ENCODE results near the gene FHIT.
A peak's percentile ranks its signal among the peaks of the same experiment; 100 is the strongest.

FHIT gene

DNA sequence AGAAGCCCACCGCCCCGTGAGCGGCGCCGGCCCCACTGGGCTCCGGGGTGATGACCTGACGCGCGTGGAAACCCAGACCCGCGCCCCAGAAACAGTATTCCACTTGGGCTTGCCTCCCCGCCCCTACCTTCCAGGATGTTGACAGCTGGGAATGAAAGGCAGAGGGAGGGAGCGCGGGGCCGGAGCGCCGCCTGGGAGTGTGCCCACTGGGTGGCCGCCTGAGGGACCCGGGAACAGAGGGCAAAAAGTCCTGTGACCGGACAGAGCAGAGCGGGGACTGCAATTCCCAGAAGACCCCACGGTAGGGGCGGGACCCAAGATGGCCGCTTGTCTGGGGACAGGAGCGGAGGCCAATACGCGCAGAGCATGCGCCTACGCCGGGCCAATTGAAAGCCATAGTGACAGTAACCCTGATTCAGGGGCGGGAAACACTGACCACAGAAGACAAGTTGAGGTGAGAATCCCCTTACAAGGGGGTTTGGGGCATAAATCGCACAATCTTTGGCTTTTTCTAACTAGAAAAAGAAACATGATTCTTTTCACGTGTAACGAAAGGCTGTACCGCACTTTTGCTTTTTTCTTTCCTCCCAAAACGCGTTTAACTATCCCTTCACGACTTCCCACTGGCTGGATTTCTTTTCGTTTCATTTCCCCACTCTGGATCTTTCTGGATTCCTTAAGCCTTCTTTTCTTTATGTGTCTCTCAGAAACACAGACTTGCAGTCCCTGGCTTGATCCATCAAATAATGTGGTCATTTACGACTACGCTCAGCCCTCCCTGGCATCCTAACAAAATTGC lies at the start of gene FHIT:
FHIT (minus strand) TSS at position 279 of the 799 bp plus-strand sequence.
- peak; percentile 85 for DNase-seq

DNA sequence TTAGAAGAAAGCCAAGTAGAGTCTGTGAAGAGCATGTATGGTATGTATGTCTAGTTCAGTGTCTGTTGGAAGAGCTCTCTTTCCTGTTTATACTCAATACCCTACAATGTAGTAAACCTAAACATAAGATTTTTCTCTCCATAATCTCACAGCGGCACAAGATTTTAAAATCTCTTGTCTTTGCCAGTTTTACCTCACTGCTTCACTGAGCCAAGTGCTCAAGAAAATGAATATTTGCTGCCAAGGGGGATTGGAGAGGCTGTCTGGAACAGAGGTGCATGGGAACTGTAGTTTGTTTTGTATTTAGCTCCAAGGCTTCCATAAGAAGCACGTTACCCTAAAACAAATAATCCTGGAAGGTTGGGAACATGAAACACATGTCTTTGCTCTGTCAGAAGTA lies 49.5 kb upstream of the FHIT start:
- no peak for DNase-seq

DNA sequence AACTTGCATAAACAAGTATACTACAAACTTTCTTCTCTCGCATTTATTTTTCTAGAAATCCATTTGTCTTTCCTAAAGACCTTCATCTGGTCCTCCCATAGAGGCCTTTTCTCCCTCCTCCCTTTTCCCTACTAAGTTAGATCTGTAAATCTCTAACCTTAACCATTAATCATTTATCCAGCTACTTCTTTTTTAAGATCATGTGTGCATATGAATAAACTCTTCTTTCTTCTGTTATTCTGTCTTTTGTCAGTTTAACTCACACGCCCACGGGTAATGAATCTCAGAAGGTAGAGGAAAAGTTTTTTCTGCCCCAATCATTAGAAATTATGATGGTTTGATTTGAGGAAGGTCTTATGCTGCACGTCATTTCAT lies 48.7 kb upstream of the FHIT start:
- no peak for DNase-seq

DNA sequence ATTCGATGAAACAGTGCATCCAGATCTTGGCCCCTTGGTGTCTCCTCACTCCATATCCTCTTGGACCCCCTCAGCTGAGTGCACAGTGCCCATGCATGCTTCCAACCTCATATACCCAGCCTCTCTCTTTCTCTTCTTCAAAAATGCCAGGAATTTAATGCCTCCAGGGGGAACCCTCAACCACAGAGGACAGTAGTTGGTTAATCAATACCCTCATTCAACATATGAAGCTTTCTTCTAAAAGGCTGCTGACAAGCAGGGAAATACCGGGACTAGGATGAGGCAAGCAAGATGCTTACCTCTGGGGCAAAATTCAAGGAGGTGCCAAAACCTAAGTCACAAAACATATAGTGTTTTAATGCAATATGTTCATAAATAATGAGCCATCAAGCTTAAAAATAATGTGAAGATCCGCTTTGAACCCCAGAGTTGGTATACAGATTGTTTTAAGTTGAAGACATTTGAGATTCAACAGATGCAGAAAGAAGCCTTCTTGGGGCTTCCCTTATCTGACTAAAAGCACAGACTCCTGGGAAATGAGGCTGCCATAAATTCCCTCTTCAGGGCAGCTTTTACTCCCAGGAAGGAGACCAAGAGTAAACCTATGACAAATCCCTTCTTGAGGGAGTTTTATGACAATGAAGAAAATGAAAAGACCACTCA lies 48.2 kb upstream of the FHIT start:
- no peak for DNase-seq

DNA sequence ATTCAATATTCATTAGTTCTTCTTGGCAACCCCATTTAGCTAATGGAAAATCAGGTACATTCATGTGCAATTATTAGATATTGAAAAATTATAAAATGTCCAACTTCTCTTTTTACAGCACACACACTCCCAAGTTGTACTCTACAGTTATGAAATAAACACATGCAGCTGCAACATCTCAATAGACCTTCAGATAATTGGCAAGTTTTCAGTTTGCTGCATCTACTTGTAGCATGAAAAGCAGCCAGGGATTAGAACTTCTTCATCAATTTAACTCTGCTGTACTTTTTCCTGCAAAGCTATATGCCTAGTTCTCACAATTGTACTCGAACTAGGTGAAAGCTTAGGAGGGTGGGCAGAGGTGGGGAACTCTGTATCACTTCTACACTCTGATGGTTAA lies 46.6 kb upstream of the FHIT start:
- DNase-seq = no peak

DNA sequence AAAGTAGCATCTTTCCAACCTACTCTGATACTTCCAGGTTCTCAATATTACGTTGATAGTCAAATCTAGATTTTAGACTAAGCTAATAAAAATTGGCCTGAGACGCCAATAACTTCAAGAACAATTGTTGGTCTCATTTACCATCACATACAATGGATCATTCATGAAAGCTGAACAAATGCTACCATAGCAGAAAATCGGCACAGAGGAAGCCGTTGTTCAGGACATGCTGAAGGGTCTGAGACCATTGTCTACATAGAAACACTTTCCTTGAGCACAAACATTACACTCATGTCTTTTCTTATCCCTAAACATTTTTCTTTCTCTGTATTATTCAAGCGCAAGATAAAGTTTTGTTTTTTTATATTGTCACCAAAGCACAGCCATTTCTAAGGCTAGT lies 37.2 kb upstream of the FHIT start:
- DNase-seq = no peak

DNA sequence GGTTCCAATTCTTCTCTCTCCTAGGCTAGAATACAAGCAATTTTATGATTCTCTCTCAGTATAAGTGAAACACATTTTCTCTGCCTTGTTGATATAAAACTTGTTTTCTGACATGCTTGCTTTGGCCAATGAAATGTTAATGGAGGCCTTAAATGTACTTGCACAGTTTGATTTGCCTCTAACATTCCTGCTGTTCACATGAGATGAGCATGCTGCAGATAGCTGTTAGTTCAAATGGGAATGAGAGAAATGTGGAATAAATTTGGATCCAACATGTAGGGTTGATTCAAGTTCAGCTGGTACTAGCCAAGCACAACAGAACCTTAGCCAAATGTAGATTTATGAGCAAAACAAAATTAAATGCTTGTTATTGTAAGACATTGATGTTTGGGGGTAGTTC lies 32.6 kb upstream of the FHIT start:
- DNase-seq = no peak

DNA sequence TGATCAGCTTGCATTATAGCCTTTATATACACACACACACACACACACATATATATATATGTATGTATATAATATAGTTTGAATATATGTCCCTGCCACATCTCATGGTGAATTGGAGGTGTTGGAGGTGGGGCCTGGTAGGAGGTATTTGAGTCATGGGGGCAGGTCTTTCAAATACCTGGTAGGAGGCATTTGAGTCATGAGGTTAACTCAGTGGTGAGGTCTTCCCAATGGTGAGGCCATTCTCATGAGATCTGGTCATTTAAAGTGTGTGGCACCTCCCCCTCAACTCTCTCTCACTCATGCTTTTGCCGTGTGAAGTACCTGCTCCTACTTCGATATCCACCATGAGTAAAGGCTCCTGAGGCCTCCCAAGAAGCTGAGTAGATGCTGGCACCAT lies 27.5 kb upstream of the FHIT start:
- DNase-seq = no peak

DNA sequence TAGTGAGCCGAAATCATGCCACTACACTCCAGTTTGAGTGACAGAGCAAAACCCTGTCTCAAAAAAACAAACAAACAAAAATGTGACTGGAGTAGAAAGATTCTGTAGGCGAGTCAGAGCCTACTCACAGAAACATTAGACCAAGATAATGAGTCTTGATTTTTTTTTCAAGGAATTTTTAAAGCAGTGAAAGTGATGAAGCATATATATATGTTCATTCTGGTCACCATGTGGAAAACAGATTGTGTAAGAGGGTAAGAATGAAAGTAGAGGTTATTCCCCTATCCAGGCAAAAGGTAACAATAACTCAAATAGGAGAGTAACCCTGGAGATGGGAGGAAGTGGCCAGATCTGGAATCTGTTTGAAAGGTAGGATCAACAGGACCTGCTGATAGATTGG lies 26.2 kb upstream of the FHIT start:
- DNase-seq = no peak

DNA sequence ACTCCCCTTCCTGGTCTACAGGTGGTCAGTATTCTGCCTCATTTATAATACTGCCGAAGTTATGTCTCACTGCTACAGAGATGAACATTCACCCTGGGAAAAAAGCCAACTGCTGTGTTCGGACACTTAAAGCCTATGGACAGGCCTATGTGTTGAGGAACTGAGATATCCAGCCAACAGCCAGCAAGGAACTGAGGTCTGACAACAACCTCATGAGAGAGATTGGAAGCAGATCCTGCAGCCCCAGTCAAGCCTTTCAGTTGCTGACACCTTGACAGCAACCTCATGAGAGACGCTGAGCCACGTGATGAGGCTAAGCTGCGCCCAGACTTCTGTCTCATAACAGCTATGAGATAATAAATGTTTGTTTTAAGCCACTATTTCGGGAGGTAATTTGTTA lies 18.2 kb upstream of the FHIT start:
- no peak for DNase-seq

DNA sequence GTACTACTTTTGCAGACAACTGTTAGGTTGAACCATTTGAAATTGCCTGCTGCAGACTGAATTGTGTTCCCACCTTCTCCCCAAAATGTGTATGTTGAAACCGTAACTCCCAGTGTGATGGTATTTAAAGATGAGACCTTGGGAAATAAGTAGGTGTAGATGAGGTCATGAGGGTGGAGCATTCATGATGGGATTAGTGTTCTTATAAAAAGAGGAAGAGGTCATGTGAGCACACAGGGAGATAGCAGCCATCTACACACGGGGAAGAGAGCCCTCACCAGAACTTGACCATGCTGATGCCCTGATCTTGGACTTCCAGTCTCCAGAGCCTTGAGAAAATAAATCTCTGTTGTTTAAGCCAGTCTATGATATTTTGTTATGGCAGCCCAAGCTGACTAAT lies 17.4 kb upstream of the FHIT start:
- DNase-seq = no peak

DNA sequence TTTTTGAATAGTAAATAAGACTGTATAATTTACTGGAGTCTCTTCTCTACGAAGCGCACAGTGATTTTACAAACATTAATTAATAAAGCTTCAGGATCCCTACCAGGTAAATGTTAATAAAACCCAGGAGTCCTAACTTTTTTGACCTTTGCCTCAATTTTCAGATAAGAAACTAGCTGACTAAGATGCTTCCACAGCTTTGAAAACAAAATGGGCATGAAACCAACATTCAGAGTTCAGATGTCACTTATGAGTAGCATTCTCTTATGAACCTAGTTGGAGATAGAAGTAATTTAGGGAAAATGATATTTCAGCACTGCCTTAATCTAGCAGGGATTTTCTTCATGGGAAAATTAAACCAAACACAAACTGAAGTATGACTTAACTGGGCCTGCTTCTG lies 13.0 kb upstream of the FHIT start:
- DNase-seq = no peak

DNA sequence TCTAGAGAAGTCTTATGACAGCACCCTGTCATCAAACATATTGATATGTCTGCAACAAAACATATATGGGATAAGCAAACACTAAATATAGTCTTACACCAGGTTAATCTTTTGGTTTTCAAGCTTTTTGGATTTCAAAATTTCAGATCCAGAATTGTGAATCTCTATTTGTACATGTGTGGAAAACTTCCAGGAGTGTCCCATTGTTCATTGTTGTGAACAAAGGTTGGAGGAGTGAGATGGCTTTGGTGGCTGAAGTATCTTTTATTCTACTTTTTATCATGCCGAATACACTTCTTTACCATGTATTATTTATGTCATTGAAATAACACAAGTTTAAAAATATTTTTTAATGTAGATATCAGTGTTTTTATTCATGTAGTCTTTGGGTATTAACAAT lies 5.9 kb upstream of the FHIT start:
- no peak for DNase-seq

DNA sequence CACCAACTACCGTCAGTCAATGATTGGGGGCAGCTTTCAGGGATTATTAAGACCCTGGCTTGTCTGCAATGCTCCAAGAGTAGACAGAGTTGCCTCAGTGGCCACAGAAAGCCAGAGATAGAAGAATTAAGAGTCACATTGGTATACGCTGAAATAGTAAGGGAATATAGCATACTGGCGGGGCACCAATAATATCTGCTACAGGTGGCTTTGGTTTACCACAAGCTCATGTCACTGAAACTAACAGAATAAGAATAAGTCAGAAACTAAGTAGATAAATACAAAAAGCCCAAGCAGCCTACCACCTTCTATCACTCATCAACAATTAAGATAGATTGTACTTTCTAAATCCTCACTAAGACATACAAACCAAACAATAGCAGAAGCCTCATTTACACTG lies 2.5 kb upstream of the FHIT start:
- no peak for DNase-seq

DNA sequence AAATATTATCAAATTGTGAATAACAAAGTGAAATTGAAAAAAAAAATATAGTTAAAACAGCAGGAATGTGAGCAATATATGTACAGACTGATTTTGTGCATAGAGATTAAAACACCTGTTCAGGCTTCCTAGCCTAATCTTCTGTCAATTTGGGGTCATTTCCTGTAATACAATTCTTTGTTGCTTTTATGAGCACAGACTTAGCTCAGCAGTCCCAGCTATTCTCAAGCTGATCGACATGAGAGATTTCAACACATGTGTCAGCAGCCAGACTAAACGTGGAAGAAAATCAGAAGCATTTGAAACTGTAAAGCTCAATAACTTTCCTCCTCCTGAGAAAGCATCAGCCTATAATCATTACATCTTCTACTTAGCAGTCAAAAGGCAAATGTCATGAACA lies 1.6 kb upstream of the FHIT start:
- DNase-seq = no peak

DNA sequence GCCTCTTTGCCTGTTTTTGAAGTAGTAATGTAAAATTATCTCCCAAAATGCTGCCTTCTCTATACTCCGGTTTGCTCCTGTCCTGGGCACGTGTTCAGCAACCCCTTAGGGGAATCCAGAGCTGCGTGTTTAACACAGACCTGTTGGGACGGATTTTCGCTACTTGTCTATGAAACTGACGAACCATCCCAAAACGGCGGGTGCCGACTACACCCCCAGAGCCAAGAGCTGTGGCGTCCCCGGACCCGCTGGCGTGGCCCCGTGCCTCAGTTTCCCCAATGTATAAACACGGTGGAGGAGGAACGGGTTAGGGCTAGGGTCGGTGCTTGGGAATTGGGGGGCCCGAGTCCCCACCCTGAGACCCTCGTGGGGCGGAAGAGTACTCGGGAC lies 473 bp downstream of the FHIT start:
- no peak for DNase-seq

DNA sequence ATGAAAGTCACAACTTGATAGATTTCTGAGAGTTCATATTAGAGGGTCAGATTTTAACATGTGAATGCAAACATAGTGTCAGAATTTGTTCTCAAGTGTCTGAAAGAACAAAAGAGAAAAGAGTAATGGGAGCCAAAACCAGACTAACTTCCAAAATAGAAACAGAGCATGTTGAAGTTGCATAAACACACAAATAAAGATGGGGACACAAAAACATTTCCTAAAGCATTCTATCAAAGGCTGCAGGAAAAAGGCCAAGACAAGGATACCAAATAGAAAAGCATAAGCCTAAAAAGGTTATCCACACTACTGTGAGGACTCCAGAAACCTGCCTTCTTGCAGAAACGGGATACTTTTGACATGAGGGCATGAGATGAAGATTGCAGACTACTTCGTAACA lies 2.8 kb downstream of the FHIT start:
- DNase-seq = no peak

DNA sequence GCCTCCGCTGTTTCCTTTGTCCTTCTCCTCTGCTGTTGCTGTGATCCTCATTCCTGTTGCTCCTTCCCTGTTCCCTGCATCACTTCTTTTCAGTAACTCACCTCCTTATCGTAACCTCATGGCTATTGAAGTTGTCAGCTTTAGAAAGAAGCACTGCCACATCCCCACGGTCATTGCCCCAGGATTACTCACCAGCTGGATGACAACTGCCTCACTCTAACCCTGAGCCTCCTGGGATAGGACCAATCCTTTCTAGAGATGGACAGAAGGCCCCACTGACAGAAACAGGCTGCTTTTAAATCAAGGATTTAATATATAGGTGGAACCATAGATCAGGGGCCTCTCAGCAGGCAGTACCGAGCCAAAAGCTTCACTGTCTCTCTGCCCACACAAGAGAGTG lies 4.1 kb downstream of the FHIT start:
- DNase-seq = no peak

DNA sequence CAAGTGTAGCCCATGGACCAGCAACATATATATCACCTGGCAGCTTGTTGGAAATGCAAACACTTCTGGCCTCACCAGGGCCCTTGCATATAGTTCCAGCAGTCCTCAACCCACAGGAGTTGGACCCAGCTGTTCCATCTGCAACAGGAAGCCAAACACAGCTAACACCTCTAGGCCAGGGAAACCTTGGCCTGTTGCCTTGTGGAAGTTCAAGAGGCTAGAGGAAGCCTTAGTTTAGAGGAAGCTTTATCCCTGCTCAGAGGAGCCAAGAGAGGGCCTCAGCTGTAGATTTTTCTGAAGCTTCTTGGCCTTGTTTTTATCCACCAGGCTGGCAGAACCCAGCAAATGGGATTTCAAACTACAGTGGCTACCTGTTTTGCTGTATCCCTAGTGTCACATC lies 11.4 kb downstream of the FHIT start:
- DNase-seq = no peak

DNA sequence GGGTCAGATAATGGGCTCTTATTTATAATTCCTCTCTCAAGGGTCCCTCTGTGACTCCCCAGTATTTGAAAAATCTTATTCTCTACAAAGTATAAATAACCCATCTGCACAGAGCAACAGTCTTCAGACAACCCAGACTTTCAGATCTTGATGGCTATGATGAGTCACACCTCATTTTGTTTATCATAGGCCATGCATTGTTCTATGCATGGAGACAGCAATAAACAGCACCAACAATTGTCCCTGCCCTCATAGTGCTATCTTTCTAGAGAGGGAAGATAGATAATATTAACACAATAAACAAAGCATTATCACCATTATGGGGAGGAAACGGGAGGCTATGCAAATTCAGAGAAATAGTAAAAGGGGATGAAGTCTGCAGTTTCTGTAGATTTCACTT lies 13.4 kb downstream of the FHIT start:
- no peak for DNase-seq

DNA sequence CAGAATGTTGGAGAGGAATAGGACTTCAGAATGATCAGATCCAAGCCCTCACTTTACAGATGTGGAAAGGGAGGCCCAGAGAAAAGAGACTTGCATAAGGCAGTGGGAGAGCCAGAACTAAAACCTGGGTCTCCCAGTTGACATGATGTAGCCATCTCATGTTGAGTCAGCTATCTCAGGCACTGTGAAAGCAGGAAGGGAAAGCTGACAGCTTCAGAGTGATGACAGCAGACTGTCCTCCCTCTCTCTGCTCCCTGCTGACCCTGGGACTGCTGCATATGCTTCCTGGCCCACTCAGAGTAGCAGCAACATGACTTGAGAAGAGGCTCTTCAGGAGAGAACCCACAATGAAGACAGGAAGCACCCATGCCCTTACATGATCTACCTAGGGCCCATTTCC lies 14.7 kb downstream of the FHIT start:
- no peak for DNase-seq

DNA sequence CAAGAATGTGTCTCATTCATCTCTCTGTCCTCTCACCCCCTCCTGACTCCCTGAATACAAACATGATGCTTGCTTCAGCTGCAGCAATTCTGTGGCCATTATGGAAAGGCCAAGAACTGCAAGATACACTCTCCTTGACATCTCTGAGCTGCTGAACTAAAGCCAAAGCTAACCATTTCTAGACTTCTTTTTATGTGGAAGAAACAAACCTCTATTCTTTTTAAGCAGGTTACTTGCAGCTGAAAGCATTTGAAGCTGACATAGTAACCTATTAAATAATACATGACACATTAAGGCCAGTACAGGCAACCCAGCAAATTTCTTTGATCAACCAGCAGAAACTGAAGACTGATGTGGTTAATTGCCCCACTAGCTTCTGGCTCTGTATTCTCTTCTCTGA lies 17.5 kb downstream of the FHIT start:
- no peak for DNase-seq

DNA sequence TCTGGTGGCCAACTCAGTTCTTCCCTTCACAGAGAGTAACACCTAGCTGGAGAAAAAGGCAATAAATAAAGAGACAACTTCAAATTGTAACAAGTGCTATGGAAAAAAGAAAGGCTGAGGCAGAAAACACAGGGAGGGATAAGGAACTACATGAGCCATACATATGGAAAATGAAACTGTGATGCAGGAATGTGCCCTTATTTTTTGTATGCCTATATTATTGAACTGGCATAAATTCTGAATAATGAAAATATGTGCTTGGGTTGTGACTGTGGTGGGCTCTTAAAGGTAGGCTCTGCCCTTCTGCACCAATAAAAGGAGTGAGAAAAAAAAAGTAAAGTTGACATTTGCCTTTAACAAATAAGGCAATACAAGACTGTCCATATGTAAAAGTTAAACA lies 19.6 kb downstream of the FHIT start:
- DNase-seq = no peak

DNA sequence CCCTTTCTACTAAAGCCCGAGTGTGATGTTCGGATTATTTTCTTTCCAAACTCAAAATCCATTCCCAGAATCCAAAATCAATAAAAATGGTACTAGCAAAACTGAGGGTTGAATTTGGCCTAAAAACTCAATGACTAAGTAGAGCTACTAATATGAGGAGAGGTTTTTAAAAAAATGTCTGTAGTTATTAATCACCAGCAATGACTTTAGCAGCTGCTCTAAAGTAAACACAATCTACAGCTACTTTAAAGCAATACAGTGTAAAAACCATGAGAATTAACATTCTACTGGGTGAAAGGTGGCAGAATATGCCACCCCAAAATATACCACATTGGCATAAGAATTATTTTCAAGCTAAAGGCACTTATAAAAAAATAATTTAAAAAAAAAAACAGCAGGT lies 23.5 kb downstream of the FHIT start:
- DNase-seq = no peak

DNA sequence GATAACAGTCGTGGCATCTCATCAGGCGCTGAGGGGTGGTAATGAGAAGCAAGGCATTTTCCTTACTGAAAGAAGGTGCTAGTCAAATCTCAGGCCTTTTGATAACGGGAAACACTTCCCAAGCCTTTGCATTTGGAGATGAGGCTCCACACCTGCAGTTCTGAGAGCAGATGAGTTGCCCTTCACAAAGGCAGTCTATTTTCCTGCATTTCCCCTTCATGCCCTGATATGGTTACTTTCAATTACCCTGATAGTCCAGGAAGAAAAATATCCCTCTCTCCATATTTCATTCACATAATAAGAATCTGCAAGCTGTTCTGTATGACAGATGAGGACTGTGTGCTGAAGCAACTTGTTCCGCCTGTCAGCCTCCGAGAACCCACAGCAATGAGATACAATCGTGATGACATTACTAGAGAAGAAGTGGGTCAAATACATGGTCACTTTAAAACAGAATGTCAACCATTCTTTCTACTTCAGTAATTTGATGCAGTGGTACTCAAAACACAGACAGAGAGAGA lies 25.0 kb downstream of the FHIT start:
- no peak for DNase-seq

All from activated CD4-positive, alpha-beta T cell treated with anti-CD3 and anti-CD28 coated beads, Interleukin-2, amount 50 U/mL, for 1 hour (primary cell).